IPS-18c (cell line): ENCODE data around the gene DNAL4.

Experiments
- H3K4me3 ChIP-seq: 2 replicates; pipeline ENCODE4 v1.7.0; 2013; ENCODE audit warnings: low read depth, mild to moderate bottlenecking, low read length, moderate library complexity; ENCODE audit not compliant: insufficient read depth
- H3K9me3 ChIP-seq: one replicate; pipeline ENCODE4 v1.6.1; 2013; ENCODE audit warnings: mild to moderate bottlenecking, low read length, moderate library complexity; ENCODE audit not compliant: control insufficient read depth, insufficient read depth

The DNAL4 gene

GRCh38 chr22:38774496-38775166, 19.3 kb downstream of the DNAL4 start:
- Histone ChIP-seq H3K9me3 (no peaks in the 10 kb centered on the region), H3K4me3 (no peak overlapping the region)

GRCh38 chr22:38773363-38773946, 20.5 kb downstream of the DNAL4 start:
- no peaks in the 10 kb centered on the region for H3K9me3 ChIP-seq
- H3K4me3 ChIP-seq, result no peak overlapping the region

DNA sequence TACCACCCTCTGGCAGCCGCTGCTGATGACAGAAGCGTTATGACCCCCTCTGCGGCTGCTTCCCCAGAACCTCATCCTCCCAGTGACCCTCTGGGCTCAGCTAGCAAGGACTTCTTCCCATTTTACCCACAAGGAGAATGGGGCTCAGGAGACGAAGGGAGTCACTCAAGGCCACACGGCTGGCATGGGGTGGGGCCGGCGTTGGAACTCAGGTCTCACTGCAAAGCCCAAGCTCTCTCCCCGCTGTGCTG, 21.4 kb downstream of the DNAL4 start:
- Histone ChIP-seq H3K9me3 (no peaks in the 10 kb centered on the region), H3K4me3 (no peak overlapping the region)

GRCh38 chr22:38770257-38770949, 23.5 kb downstream of the DNAL4 start:
- H3K9me3 ChIP-seq, result no peaks in the 10 kb centered on the region
- no peak overlapping the region for H3K4me3 ChIP-seq

DNA sequence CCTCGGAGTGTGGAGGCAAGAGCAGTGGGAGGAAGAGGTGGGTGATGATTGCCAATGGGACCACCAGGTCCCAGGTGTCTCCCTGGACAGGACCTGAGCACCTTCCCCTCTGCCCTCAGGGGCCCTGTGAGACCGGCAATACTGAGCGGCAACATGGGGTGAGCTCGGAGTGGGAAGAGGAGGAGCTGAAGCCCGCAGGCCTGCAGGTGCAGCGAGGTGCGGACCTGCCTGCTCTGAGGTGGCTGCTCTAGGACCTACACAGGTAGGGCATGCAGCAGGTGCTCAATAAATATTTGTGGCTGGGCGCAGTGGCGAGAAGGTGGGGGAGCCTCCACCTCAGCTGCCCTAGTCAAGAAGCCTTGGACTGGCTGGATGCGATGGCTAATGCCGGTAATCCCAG, 25.9 kb downstream of the DNAL4 start:
- Histone ChIP-seq H3K4me3 (no peak overlapping the region), H3K9me3 (no peaks in the 10 kb centered on the region)

- Histone ChIP-seq H3K4me3 (no peak overlapping the region), H3K9me3 (no peaks in the 10 kb centered on the region)
These were observed 26.6 kb downstream of the DNAL4 start for GRCh38 chr22:38767313-38767712.

- no peak overlapping the region for H3K4me3 ChIP-seq
These were observed 27.7 kb downstream of the DNAL4 start for GRCh38 chr22:38766076-38766777.

GRCh38 chr22:38762551-38762983, 31.4 kb downstream of the DNAL4 start:
- Histone ChIP-seq H3K9me3 (no peaks in the 10 kb centered on the region), H3K4me3 (no peak overlapping the region)

More at GRCh38 chr22:38766076-38766777, 27.7 kb downstream of the DNAL4 start:
- no peaks in the 10 kb centered on the region for H3K9me3 ChIP-seq

DNA sequence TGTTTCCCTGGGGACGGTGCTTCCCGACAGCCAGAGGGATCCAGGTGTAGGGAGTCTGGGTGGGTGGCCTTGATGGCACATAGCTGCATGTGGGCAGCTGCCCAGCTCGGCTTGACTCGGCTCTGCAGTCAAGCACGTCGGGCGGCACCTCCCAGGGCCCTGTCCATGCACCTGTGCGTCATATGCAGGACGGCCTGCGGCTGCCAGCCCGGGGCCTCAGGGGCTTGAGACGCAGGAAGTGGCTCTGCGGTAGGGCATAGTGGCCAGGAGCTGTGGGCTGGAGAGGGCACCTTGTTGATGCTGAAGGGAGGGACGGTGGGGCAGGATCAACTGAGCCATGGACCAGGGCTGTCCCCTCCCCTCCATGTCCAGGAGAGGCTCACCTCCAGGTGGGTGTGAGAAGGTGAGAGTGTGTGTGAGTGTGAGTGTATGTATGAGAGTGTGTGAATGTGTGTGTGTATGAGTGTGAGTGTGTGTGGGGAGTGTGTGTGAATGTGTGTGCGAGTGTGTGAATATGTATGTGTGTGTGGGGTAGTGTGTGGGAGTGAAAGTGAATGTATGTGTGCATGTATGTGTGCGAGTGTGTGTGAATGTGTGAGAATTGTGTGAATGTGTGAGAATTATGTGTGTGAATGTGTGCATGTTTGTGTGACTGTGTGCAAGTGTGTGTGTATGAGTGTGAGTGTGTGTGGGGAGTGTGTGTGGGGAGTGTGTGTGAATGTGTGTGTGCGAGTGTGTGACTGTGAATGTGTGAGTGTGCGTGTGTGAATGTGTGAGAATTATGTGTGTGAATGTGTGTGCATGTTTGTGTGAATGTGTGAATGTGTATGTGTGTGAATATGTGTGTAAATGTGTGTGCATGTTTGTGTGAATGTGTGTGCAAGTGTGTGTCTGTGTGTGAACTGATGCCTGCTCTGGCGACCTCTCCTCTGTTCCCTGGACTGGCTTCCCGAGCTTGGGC, 32.5 kb downstream of the DNAL4 start:
- Histone ChIP-seq H3K9me3 (no peaks in the 10 kb centered on the region), H3K4me3 (no peak overlapping the region)

GRCh38 chr22:38760477-38761201, 33.3 kb downstream of the DNAL4 start:
- Histone ChIP-seq H3K9me3 (no peaks in the 10 kb centered on the region), H3K4me3 (no peak overlapping the region)

- no peaks in the 10 kb centered on the region for H3K9me3 ChIP-seq
- no peak overlapping the region for H3K4me3 ChIP-seq
These were observed 34.9 kb downstream of the DNAL4 start for GRCh38 chr22:38759005-38759404.

DNA sequence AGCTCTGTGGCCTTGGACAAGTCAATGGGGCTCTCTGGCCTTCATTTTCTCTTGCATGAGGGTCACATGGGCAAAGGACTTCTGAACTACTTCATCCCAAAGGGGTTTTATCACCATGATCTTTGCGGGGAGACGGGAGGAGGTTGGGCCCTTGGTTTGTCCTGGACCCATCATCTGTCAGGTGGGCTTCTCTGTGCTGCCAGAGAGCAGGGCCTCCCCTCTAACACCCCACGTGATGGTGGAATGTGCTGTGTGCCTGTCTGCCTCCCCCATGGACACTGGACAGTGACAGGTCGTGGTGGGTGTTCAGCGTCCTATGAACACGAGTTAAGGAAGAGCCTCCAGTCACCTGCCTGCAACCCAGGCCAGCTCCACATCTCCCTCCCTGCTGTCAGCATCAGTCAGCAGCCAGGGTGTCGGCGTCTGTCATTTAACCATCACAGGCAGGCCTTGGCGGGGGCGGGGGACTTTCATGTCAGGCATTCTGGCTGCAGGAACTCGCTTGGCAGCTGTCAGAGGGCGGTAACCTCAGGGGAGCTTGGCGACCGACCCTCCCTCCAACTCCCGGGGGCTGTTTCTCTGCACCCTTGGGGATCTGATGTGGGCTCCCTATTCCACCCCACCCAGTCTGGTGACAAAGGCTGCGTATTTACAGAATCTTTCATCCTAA, 35.5 kb downstream of the DNAL4 start:
- Histone ChIP-seq H3K4me3 (no peak overlapping the region), H3K9me3 (no peaks in the 10 kb centered on the region)

DNA sequence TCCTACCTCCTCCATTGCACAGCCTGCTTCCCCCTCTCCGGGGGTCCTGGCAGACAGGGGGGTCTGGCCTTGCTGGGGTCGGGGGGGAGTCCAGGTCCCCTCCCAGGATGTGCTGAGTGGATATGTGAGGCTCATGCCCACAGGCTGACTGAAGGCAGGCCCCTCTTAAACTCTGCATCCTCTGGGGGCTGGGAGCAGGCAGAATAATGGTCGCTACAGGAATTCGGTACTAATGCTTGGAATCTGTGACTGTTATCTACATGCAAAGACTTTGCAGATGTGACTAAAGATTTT, 36.5 kb downstream of the DNAL4 start:
- no peak overlapping the region for H3K4me3 ChIP-seq
- no peaks in the 10 kb centered on the region for H3K9me3 ChIP-seq

DNA sequence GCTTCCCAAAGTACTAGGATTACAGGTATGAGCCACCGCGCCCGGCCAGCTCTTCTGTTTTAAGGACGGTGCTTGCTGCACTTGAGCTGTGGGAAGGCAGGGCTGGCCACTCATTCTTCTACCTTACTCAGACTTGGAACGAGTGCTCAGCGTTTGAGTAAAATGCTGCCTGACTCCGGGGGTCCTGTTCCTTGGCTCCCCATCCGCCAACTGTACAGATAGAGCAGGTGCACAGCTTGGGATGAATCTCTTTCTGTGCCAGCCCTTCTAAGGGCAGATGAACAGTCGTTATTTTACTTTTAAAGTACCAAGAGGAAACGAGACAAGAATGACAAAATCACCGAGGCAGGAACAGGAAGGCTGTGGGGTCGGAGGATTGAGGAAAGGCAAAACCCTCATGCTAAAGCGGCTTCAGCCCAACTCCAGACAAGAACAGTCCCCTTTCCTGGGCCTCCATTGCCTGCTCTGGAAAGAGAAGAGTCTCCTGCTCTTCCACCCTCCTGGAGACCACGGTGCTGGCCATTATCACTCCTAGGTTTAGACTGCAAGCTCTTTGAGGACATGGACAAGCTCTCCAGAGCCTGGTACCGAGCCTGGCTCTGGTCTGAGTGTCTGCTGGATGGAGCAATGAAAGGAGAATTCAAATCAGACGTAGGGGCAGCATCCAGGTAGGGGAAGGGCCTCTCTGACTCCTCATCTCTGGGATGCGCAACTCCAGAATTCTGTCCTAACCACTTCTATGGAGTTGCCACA, 37.1 kb downstream of the DNAL4 start:
- no peaks in the 10 kb centered on the region for H3K9me3 ChIP-seq
- no peak overlapping the region; the same call in 1 of the 2 replicates for H3K4me3 ChIP-seq

DNA sequence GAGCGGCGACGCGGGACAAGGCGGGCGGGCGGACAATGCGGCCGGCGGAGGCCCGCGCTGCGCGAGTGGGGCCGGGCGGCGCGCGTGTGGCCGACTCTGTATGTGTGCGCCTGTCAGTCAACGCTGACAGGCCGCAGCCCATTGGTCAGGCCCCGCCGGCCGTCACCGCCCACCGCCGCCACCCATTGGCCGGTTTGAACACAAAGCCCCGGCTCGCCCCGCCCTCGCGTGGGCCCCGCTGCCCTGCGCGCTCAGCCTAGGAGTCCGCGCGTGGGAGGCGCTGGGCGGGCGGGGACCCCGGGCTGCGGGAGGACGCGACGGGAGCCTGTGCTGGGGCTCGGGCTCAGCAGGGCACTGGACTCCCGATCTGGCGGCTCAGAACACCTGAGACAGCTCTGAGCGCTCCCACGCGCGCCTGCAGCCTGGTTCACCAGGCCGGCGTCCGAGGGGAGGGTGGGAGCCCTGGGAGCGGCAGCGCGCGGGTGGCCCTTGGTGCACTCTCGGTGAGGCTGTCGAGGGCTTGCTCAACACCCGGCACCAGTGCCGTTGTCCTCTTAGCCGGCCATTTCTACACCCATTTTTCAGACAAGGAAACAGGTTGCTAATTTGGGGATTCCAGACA, 37.9 kb downstream of the DNAL4 start, which contains the start of gene SUN2:
SUN2 (minus strand) TSS at position 88 of the 622 bp plus-strand sequence. CDS start 3,370 bp downstream, outside the sequence.
- Histone ChIP-seq H3K4me3 (peak within 1 kb of the TSS; percentile 80), H3K9me3 (no peaks in the 10 kb centered on the region)
